ENCODE data around the gene CHCHD3.
"Not testable (repeated sequence)": the region's sequence is repeated elsewhere in the genome, so short reads cannot be mapped to it uniquely, and the experiment has no call there.

CHCHD3 gene

DNA sequence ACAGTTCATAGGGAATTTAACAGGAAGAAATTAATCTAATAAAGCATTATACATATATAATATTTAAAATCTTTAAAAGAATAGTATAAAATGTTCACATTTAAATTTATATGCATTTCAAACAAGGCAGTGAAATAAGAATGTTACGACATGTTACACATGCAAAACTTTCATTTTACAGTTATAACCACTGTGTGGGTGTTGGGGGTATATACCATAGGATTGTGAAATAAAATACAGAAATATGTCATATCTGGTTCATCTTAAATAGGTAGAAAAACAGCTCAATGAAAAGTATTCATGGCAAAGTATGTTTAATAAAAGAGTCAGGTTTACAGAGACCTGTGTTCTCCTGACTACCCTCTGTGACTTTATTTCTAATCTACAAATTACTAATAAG, 45.6 kb downstream of the CHCHD3 start:
- no peaks in the 10 kb centered on the region for H3K27me3 ChIP-seq (replicated peaks in 2 of 5; ENCODE audit: control insufficient read depth in 4 of 5, insufficient read depth in 5 of 5, low read length in 4 of 5)
- H3K4me3 ChIP-seq (ENCODE audit: control insufficient read depth in 1 of 7, extremely low read depth in 1 of 7, insufficient read depth in 4 of 7, low read depth in 2 of 7, low read length in 6 of 7): no peak overlapping the region
- H3K9me3 ChIP-seq (ENCODE audit: control extremely low read depth in 1 of 5, control insufficient read depth in 4 of 5, insufficient read depth in 2 of 5, low read depth in 1 of 5, low read length in 4 of 5): no peaks in the 10 kb centered on the region
- no CpG with 5 or more reads among the region's 1 CpG for WGBS (ENCODE audit: insufficient coverage)
- no peak for DNase-seq
- ChIA-PET POLR2A (no interaction called here), CTCF (no interaction called here)
- H3K27ac ChIP-seq (ENCODE audit: insufficient read depth in 1 of 2, low read depth in 1 of 2, low read length in 2 of 2, poor library complexity in 1 of 2, severe bottlenecking in 2 of 2): no peak overlapping the region
- peaks cover 0 to 2% (median 0%) of the 10 kb centered on the region in 4 experiments for H3K36me3 ChIP-seq (ENCODE audit: control insufficient read depth in 4 of 4, insufficient read depth in 4 of 4, low read length in 3 of 4)
- H3K4me1 ChIP-seq (ENCODE audit: control extremely low read depth in 1 of 4, control insufficient read depth in 4 of 4, insufficient read depth in 4 of 4, low read length in 3 of 4): no peaks in the 10 kb centered on the region

- H3K27me3 ChIP-seq (replicated peaks in 2 of 5; ENCODE audit: control insufficient read depth in 4 of 5, insufficient read depth in 5 of 5, low read length in 4 of 5); H3K4me1 ChIP-seq (ENCODE audit: control extremely low read depth in 1 of 4, control insufficient read depth in 4 of 4, insufficient read depth in 4 of 4, low read length in 3 of 4); H3K27ac ChIP-seq (ENCODE audit: insufficient read depth in 1 of 2, low read depth in 1 of 2, low read length in 2 of 2, poor library complexity in 1 of 2, severe bottlenecking in 2 of 2); POLR2A ChIA-PET; H3K36me3 ChIP-seq (ENCODE audit: control insufficient read depth in 4 of 4, insufficient read depth in 4 of 4, low read length in 3 of 4); CTCF ChIA-PET; H3K9me3 ChIP-seq (ENCODE audit: control extremely low read depth in 1 of 5, control insufficient read depth in 4 of 5, insufficient read depth in 2 of 5, low read depth in 1 of 5, low read length in 4 of 5); DNase-seq; H3K4me3 ChIP-seq (ENCODE audit: control insufficient read depth in 1 of 7, extremely low read depth in 1 of 7, insufficient read depth in 4 of 7, low read depth in 2 of 7, low read length in 6 of 7): not testable (repeated sequence)
- WGBS (ENCODE audit: insufficient coverage): no CpG with 5 or more reads among the region's 10 CpGs
Measured at GRCh38 chr7:133035240-133035639, 46.6 kb downstream of the CHCHD3 start.

- Histone ChIP-seq H3K36me3 (ENCODE audit: control insufficient read depth in 4 of 4, insufficient read depth in 4 of 4, low read length in 3 of 4) (peaks cover 0 to 3% (median 2%) of the 10 kb centered on the region in 4 experiments), H3K4me3 (ENCODE audit: control insufficient read depth in 1 of 7, extremely low read depth in 1 of 7, insufficient read depth in 4 of 7, low read depth in 2 of 7, low read length in 6 of 7) (no peak overlapping the region), H3K9me3 (ENCODE audit: control extremely low read depth in 1 of 5, control insufficient read depth in 4 of 5, insufficient read depth in 2 of 5, low read depth in 1 of 5, low read length in 4 of 5) (peaks cover 0 to 6% (median 2%) of the 10 kb centered on the region in 5 experiments), H3K27ac (ENCODE audit: insufficient read depth in 1 of 2, low read depth in 1 of 2, low read length in 2 of 2, poor library complexity in 1 of 2, severe bottlenecking in 2 of 2) (no peak overlapping the region), H3K27me3 (replicated peaks in 2 of 5; ENCODE audit: control insufficient read depth in 4 of 5, insufficient read depth in 5 of 5, low read length in 4 of 5) (no peaks in the 10 kb centered on the region), H3K4me1 (ENCODE audit: control extremely low read depth in 1 of 4, control insufficient read depth in 4 of 4, insufficient read depth in 4 of 4, low read length in 3 of 4) (peaks cover 0 to 2% (median 0%) of the 10 kb centered on the region in 4 experiments)
- CTCF ChIA-PET: no interaction called here
- no peak for DNase-seq
- POLR2A ChIA-PET: no interaction called here
Measured at GRCh38 chr7:133030346-133030745, 51.5 kb downstream of the CHCHD3 start.

DNA sequence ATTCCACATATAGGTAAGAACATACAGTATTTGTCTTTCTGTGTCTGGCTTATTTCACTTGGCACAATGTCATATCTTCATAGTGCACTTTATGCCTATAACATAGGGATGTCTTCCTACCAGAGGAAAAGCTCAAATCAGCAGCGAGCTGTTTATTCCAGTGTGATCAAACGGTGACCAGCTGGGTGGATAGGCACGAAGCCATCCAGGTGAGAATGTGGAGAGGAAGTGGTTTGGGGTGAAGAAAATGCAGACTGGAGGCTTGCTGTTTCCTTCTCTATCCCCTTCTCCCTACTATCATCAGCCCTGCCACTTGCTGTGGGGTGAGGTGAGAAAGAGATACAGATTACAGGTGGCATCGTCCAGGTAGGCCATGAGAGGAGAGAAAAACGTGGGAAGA, 52.4 kb downstream of the CHCHD3 start:
- CTCF ChIA-PET: no interaction called here
- POLR2A ChIA-PET: no interaction called here

DNA sequence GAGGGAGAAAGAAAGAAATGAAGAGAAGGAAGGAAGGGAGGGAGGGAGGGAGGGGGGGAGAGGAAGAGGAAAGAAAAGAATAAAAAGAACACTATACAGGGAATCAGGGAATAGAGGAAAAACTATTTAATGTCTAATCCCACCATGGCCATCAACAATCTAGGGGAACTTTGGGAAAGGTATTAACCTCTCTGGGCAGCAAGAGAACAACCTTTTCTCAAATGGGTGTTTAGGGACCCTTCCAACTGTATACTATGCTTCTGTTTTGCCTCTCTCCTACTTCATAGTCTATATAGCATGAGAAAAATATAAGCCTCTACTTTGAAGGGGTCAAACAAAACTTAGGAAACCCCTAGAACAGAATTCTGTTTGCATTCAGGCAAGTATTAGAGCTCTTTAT, 54.5 kb downstream of the CHCHD3 start:
- Histone ChIP-seq H3K4me1 (ENCODE audit: control extremely low read depth in 1 of 4, control insufficient read depth in 4 of 4, insufficient read depth in 4 of 4, low read length in 3 of 4) (peaks cover 0 to 2% (median 0%) of the 10 kb centered on the region in 4 experiments), H3K4me3 (ENCODE audit: control insufficient read depth in 1 of 7, extremely low read depth in 1 of 7, insufficient read depth in 4 of 7, low read depth in 2 of 7, low read length in 6 of 7) (no peak overlapping the region), H3K27me3 (replicated peaks in 2 of 5; ENCODE audit: control insufficient read depth in 4 of 5, insufficient read depth in 5 of 5, low read length in 4 of 5) (no peaks in the 10 kb centered on the region), H3K27ac (ENCODE audit: insufficient read depth in 1 of 2, low read depth in 1 of 2, low read length in 2 of 2, poor library complexity in 1 of 2, severe bottlenecking in 2 of 2) (no peak overlapping the region), H3K36me3 (ENCODE audit: control insufficient read depth in 4 of 4, insufficient read depth in 4 of 4, low read length in 3 of 4) (peaks cover 0 to 9% (median 4%) of the 10 kb centered on the region in 4 experiments), H3K9me3 (ENCODE audit: control extremely low read depth in 1 of 5, control insufficient read depth in 4 of 5, insufficient read depth in 2 of 5, low read depth in 1 of 5, low read length in 4 of 5) (peaks cover 0 to 6% (median 2%) of the 10 kb centered on the region in 5 experiments)
- ChIA-PET CTCF (no interaction called here), POLR2A (no interaction called here)
- DNase-seq: no peak

More for the DNA sequence above, 52.4 kb downstream of the CHCHD3 start:
- Histone ChIP-seq H3K27ac (ENCODE audit: insufficient read depth in 1 of 2, low read depth in 1 of 2, low read length in 2 of 2, poor library complexity in 1 of 2, severe bottlenecking in 2 of 2) (no peak overlapping the region), H3K4me3 (ENCODE audit: control insufficient read depth in 1 of 7, extremely low read depth in 1 of 7, insufficient read depth in 4 of 7, low read depth in 2 of 7, low read length in 6 of 7) (no peak overlapping the region), H3K36me3 (ENCODE audit: control insufficient read depth in 4 of 4, insufficient read depth in 4 of 4, low read length in 3 of 4) (peaks cover 0 to 3% (median 2%) of the 10 kb centered on the region in 4 experiments), H3K27me3 (replicated peaks in 2 of 5; ENCODE audit: control insufficient read depth in 4 of 5, insufficient read depth in 5 of 5, low read length in 4 of 5) (no peaks in the 10 kb centered on the region), H3K9me3 (ENCODE audit: control extremely low read depth in 1 of 5, control insufficient read depth in 4 of 5, insufficient read depth in 2 of 5, low read depth in 1 of 5, low read length in 4 of 5) (peaks cover 0 to 6% (median 2%) of the 10 kb centered on the region in 5 experiments), H3K4me1 (ENCODE audit: control extremely low read depth in 1 of 4, control insufficient read depth in 4 of 4, insufficient read depth in 4 of 4, low read length in 3 of 4) (peaks cover 0 to 2% (median 0%) of the 10 kb centered on the region in 4 experiments)
- no peak for DNase-seq
- WGBS (ENCODE audit: insufficient coverage): no CpG with 5 or more reads among the region's 5 CpGs

DNA sequence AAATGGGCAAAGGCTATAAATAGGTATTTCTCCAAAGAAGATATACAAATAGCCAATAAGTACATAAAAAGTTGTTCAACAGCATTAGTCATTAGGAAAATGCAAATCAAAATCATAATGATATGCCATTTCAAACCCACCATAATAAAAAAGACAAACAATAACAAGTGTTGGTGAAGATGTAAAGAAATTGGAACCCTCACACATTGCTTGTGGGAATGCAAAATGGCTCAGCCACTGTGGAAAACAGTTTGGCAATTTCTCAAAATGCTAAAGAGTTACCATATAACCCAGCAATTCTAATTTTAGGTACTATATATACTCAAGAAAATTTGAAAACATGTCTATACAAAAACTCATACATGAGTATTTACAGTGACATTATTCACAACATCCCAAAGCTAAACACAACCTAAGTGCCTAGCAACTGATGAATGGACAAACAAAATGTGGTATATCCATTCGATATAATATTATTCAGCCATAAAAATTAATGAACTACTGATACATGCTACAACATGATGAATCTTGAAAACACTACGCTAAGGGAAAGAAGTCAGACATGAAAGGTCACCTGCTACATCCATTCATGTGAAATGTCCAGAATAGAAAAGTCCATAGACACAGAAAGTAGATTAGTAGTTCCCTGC, 55.6 kb downstream of the CHCHD3 start:
- H3K4me3 ChIP-seq (ENCODE audit: control insufficient read depth in 1 of 7, extremely low read depth in 1 of 7, insufficient read depth in 4 of 7, low read depth in 2 of 7, low read length in 6 of 7): no peak overlapping the region
- H3K4me1 ChIP-seq (ENCODE audit: control extremely low read depth in 1 of 4, control insufficient read depth in 4 of 4, insufficient read depth in 4 of 4, low read length in 3 of 4): peaks cover 0 to 2% (median 0%) of the 10 kb centered on the region in 4 experiments
- H3K27ac ChIP-seq (ENCODE audit: insufficient read depth in 1 of 2, low read depth in 1 of 2, low read length in 2 of 2, poor library complexity in 1 of 2, severe bottlenecking in 2 of 2): no peak overlapping the region
- DNase-seq: no peak
- 100% methylated on average over 1 of the region's 2 CpGs for WGBS (ENCODE audit: insufficient coverage)
- no peaks in the 10 kb centered on the region for H3K27me3 ChIP-seq (replicated peaks in 2 of 5; ENCODE audit: control insufficient read depth in 4 of 5, insufficient read depth in 5 of 5, low read length in 4 of 5)
- peaks cover 0 to 6% (median 2%) of the 10 kb centered on the region in 5 experiments for H3K9me3 ChIP-seq (ENCODE audit: control extremely low read depth in 1 of 5, control insufficient read depth in 4 of 5, insufficient read depth in 2 of 5, low read depth in 1 of 5, low read length in 4 of 5)
- POLR2A ChIA-PET: interaction anchor here (0.5 kb wide), 1 partner anchor 65 kb away, joined by 4 read pairs; no protein-coding TSS in a partner anchor
- CTCF ChIA-PET: no interaction called here
- H3K36me3 ChIP-seq (ENCODE audit: control insufficient read depth in 4 of 4, insufficient read depth in 4 of 4, low read length in 3 of 4): peaks cover 0 to 14% (median 5%) of the 10 kb centered on the region in 4 experiments

- no peaks in the 10 kb centered on the region for H3K27me3 ChIP-seq (replicated peaks in 2 of 5; ENCODE audit: control insufficient read depth in 4 of 5, insufficient read depth in 5 of 5, low read length in 4 of 5)
- no peak overlapping the region for H3K4me3 ChIP-seq (ENCODE audit: control insufficient read depth in 1 of 7, extremely low read depth in 1 of 7, insufficient read depth in 4 of 7, low read depth in 2 of 7, low read length in 6 of 7)
- ChIA-PET CTCF (interaction anchor here (0.8 to 1.3 kb wide), 2 partner anchors 16 to 351 kb away, joined by 3 read pairs; no protein-coding TSS in a partner anchor), POLR2A (no interaction called here)
- peaks cover 2 to 22% (median 9%) of the 10 kb centered on the region in 4 experiments for H3K36me3 ChIP-seq (ENCODE audit: control insufficient read depth in 4 of 4, insufficient read depth in 4 of 4, low read length in 3 of 4)
- peaks cover 0 to 6% (median 2%) of the 10 kb centered on the region in 5 experiments for H3K9me3 ChIP-seq (ENCODE audit: control extremely low read depth in 1 of 5, control insufficient read depth in 4 of 5, insufficient read depth in 2 of 5, low read depth in 1 of 5, low read length in 4 of 5)
- no peak for DNase-seq
- no peak overlapping the region for H3K27ac ChIP-seq (ENCODE audit: insufficient read depth in 1 of 2, low read depth in 1 of 2, low read length in 2 of 2, poor library complexity in 1 of 2, severe bottlenecking in 2 of 2)
- WGBS (ENCODE audit: insufficient coverage): 100% methylated on average over 1 of the region's 2 CpGs
- peaks cover 0 to 2% (median 0%) of the 10 kb centered on the region in 4 experiments for H3K4me1 ChIP-seq (ENCODE audit: control extremely low read depth in 1 of 4, control insufficient read depth in 4 of 4, insufficient read depth in 4 of 4, low read length in 3 of 4)
Measured at GRCh38 chr7:133025056-133025455, 56.8 kb downstream of the CHCHD3 start.

Data from common myeloid progenitor, CD34-positive (primary cell).